HG03571 (cell line): Measurements from ENCODE around the gene QSER1.
"Not testable (repeated sequence)": the region's sequence is repeated elsewhere in the genome, so short reads cannot be mapped to it uniquely, and the experiment has no call there.

ENCODE experiments used
- ATAC-seq: cut with Tn5 transposase; IDR thresholded peaks from one replicate; pipeline ENCODE4 v1.9.1; 2021; ENCODE audit not compliant: unreplicated experiment

QSER1 gene

GRCh38 chr11:32932196-32932595 is 39.6 kb downstream of the QSER1 start:
- no peak for ATAC-seq

GRCh38 chr11:32935462-32936029 is 42.9 kb downstream of the QSER1 start:
- ATAC-seq = no peak

DNA sequence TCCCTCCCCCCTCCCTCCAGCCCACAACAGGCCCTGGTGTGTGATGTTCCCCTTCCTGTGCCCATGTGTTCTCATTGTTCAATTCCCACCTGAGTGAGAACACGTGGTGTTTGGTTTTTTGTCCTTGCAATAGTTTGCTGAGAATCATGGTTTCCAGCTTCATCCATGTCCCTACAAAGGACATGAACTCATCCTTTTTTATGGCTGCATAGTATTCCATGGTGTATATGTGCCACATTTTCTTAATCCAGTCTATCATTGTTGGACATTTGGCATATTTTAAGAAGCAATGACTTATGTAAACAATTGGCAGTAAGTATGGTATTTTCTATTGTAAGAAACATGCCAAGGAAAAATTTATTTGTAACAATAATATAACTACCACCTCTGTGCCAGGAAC is 43.6 kb downstream of the QSER1 start:
- not testable (repeated sequence) for ATAC-seq

GRCh38 chr11:32937283-32937682 is 44.7 kb downstream of the QSER1 start:
- not testable (repeated sequence) for ATAC-seq

DNA sequence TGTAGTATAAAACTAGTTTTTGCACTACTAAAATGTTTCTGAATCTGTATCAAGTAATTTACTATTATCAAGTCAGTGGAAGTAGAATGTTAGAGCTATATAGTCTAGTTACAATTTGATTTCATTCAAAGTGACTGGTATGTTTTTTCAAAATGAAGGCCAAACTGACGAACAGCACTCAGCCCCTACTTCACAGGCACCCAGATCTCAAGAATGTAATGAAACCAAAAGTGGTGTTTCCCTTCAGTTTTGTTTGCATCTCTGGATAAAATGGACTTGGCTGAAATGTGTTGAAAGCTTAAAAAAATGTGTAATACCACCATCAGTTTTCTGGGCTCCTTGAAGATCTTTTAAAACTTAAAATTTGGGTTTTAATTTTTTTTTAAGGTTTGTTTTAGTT is 46.4 kb downstream of the QSER1 start:
- no peak for ATAC-seq

GRCh38 chr11:32939866-32940265 is 47.3 kb downstream of the QSER1 start:
- ATAC-seq = no peak

GRCh38 chr11:32940865-32941264 is 48.3 kb downstream of the QSER1 start:
- no peak for ATAC-seq

GRCh38 chr11:32947978-32948377 is 55.4 kb downstream of the QSER1 start:
- no peak for ATAC-seq

GRCh38 chr11:32949739-32950138 is 57.1 kb downstream of the QSER1 start:
- no peak for ATAC-seq

DNA sequence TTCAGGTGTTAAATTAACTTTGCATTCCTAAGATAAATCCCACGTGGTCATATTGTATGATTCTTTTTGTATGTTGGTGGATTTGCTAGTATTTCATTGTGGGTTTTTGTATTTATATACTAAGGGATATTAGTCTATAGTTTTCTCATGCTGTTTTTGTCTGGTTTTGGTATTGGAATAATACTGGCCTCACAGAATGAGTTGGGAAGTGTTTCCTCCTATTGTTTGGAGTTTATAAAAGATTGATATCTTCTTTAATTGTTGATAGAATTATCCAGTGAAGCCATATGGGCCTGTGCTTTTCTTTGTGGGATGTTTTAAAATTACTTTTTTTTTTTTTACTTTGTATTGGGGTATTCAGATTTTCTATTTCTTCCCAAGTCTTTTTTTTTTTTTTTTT is 59.8 kb downstream of the QSER1 start:
- ATAC-seq = no peak

DNA sequence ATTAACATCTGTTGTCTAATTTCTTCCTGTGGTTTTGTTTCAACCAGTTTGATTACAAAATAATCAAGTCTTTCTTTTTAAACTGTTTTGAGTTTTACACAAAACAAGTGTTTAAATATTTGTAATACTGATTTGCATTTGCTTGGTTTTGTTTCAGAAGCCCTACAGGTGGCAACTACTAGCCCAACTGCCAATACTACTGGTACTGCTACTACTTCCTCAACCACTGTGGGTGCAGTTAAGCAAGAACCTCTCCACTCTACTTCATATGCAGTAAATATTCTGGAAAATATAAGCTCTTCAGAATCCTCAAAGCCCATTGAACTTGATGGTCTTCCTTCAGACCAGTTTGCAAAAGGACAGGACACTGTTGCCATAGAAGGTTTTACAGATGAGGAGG is 61.1 kb downstream of the QSER1 start:
- no peak for ATAC-seq

GRCh38 chr11:32960553-32961164 is 68.0 kb downstream of the QSER1 start:
- ATAC-seq = no peak

DNA sequence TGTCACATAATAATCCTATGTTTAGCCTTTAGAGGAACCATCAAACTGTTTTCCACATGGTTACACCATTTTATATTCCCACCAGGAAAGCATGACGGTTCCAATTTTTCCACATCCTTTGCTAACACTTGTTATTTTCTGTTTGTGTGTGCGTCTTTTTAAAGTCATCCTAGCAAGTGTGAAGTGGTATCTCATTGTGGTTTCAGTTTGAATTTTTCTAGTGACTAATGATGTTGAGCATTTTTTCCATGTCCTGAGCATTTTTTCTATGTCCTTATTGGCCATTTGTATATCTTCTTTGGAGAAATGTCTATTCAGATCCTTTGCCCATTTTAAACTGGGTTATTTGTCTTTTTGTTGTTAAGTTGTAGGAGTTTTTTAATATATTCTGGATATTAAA is 69.4 kb downstream of the QSER1 start:
- ATAC-seq = no peak

- ATAC-seq = no peak
Measured at GRCh38 chr11:32963721-32964120, 71.1 kb downstream of the QSER1 start.

DNA sequence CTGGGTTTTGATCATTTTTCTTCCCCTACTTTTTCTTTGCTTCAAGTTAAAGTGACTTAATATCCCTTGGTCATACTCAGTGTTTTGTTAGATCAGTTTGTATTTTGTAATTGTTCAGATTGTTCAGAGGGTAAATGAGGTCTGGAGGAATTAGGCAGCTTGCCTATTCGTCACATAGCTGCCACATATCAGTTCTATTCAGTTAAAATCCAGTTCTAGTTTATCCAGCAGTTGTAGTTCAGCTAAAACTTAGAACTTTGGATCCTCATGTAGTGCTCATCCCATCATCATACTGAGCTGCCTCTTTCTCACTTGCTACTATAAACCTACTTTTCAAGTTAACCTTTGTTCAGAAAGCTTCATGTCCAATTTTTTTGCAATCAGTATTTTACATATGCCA is 75.9 kb downstream of the QSER1 start:
- no peak for ATAC-seq

DNA sequence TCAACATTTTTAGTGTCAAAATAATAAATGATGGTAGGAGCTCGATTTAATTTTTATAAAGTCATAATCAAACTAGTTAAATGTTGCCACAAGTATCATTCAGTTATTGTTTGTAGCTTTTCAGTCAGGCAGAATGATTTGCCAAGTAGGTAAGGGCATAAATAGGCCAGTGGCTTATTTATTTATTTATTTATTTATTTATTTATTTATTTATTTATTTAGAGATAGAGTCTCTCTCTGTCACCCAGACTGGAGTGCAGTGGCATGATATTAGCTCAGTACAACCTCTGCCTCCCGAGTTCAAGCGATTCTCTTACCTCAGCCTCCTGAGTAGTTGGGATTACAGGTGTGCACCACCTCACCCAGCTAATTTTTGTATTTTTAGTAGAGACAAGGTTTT is 79.6 kb downstream of the QSER1 start:
- not testable (repeated sequence) for ATAC-seq

GRCh38 chr11:32972781-32973180 is 80.2 kb downstream of the QSER1 start:
- ATAC-seq = no peak

GRCh38 chr11:32982626-32983025 is 90.0 kb downstream of the QSER1 start:
- no peak for ATAC-seq

- no peak for ATAC-seq
Measured at GRCh38 chr11:32983506-32983905, 90.9 kb downstream of the QSER1 start.

GRCh38 chr11:32985600-32985999 is 93.0 kb downstream of the QSER1 start:
- no peak for ATAC-seq

DNA sequence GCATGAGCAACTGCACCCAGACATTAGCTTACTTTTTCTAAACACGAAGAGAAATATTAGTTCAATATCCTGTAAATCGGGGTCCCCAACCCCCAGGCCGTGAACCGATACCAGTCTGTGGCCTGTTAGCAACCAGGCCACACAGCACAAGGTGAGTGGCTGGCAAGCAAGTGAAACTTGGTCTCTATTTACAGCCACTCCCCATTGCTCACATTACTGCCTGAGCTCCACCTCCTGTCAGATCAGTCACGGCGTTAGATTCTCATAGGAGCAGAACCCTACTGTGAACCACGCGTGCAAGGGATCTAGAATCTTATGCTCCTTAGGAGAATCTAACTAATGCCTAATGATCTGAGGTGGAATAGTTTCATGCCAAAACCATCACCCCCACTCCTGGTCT is 95.2 kb downstream of the QSER1 start:
- ATAC-seq = no peak

DNA sequence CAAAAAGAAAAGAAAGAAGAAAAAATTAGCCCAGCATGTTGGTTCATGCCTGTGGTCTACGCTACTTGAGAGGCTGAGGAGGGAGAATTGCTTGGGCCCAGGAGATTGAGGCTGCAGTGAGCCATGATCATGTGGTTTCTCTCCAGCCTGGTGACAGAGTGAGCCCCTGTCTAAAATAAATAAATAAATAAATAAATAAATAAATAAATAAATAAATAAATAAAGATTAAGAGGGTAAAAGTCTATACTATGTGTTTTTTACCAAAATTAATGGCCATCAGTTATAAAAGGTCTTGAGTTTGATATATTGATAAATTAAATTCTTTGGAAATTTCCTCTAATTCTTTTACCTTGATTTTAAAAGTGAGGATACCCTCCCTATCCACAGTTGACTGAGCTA is 97.9 kb downstream of the QSER1 start:
- no peak for ATAC-seq

DNA sequence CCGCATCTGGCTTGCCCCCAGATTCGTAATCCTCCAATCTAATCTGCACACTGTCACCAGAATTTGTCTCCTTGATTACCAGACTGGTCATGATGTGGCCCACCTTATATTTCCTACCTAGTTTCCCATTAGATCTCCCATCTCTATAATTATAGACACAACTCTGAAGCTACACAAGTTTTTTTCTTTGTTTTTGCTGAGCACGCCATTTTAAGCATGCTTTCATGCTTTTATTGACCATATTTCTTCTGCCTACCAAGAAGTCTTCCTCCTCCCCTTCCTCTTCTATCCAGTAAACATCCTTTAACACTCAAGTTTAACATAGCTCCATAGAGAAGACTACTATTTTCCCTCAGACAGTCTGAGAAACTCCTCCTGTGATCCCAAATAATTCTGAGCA is 98.8 kb downstream of the QSER1 start:
- no peak for ATAC-seq
